Stimulated activated CD4-positive, alpha-beta T cell treated with anti-CD3 and anti-CD28 coated beads, Interleukin-1b, Interleukin-23, amount 100 ng/mL, for 24 hours (primary cell): Measurements from ENCODE around the gene RHOH.
A peak's percentile ranks its signal among the peaks of the same experiment; 100 is the strongest.

Experiments
- DNase-seq, 4 experiments: peaks; one replicate each; pipeline ENCODE4 v3.0.0-alpha.2; 2020; ENCODE audit warnings: low read depth in 4 of 4, low spot score in 1 of 4

RHOH gene

GRCh38 chr4:40204507-40205258 lies 7.9 kb downstream of the RHOH start:
- DNase-seq = no peak

GRCh38 chr4:40205259-40206198 lies 8.7 kb downstream of the RHOH start:
- no peak for DNase-seq

GRCh38 chr4:40206426-40206825 lies 9.6 kb downstream of the RHOH start:
- no peak for DNase-seq

- DNase-seq = no peak
Measured at GRCh38 chr4:40209401-40209800, 12.6 kb downstream of the RHOH start.

- DNase-seq = no peak
Measured at GRCh38 chr4:40210776-40211175, 13.9 kb downstream of the RHOH start.

GRCh38 chr4:40211224-40212185 lies 14.7 kb downstream of the RHOH start:
- no peak for DNase-seq

- DNase-seq = no peak
Measured at GRCh38 chr4:40212674-40213527, 16.1 kb downstream of the RHOH start.

- no peak for DNase-seq
Measured at GRCh38 chr4:40214038-40214437, 17.2 kb downstream of the RHOH start.

GRCh38 chr4:40214661-40215418 lies 18.0 kb downstream of the RHOH start:
- no peak for DNase-seq

- DNase-seq = no peak
Measured at GRCh38 chr4:40216622-40217366, 20.0 kb downstream of the RHOH start.

- DNase-seq = no peak
Measured at GRCh38 chr4:40221744-40222143, 24.9 kb downstream of the RHOH start.

- no peak for DNase-seq
Measured at GRCh38 chr4:40223343-40223742, 26.5 kb downstream of the RHOH start.

GRCh38 chr4:40224432-40224831 lies 27.6 kb downstream of the RHOH start:
- no peak for DNase-seq

- no peak for DNase-seq
Measured at GRCh38 chr4:40225497-40225896, 28.7 kb downstream of the RHOH start.

GRCh38 chr4:40227284-40227683 lies 30.5 kb downstream of the RHOH start:
- peak in 1 of 4 experiments; percentile 44 for DNase-seq

GRCh38 chr4:40228497-40229365 lies 31.9 kb downstream of the RHOH start:
- no peak for DNase-seq

- DNase-seq = no peak
Measured at GRCh38 chr4:40231316-40231863, 34.6 kb downstream of the RHOH start.
